ENCODE data around the gene NACA2.

NACA2 gene

DNA sequence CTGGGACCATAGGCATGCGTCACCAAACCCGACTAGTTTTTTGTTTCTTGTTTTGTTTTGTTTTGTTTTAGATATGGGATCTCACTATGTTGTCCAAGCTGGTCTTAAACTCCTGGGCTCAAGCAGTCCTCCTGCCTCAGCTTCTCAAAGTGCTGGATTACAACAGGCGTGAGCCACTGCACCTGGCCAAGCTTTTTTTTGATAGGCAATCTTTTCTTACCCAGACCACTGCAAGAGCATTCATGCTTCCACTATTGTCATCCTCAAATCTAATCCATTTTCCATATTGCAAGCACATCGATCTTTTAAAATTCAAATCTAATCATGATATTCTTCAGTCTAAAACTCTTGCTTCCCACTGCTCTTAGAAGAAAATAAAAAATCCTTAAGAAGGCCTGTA lies 10.3 kb upstream of the NACA2 start:
- TF ChIP-seq, protein P1, sequence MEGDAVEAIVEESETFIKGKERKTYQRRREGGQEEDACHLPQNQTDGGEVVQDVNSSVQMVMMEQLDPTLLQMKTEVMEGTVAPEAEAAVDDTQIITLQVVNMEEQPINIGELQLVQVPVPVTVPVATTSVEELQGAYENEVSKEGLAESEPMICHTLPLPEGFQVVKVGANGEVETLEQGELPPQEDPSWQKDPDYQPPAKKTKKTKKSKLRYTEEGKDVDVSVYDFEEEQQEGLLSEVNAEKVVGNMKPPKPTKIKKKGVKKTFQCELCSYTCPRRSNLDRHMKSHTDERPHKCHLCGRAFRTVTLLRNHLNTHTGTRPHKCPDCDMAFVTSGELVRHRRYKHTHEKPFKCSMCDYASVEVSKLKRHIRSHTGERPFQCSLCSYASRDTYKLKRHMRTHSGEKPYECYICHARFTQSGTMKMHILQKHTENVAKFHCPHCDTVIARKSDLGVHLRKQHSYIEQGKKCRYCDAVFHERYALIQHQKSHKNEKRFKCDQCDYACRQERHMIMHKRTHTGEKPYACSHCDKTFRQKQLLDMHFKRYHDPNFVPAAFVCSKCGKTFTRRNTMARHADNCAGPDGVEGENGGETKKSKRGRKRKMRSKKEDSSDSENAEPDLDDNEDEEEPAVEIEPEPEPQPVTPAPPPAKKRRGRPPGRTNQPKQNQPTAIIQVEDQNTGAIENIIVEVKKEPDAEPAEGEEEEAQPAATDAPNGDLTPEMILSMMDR (IDR thresholded peaks at IDR 0.05; ENCODE audit: extremely low read depth, missing control alignments) = no peak
- DNase-seq (ENCODE audit: low spot score) = no peak

DNA sequence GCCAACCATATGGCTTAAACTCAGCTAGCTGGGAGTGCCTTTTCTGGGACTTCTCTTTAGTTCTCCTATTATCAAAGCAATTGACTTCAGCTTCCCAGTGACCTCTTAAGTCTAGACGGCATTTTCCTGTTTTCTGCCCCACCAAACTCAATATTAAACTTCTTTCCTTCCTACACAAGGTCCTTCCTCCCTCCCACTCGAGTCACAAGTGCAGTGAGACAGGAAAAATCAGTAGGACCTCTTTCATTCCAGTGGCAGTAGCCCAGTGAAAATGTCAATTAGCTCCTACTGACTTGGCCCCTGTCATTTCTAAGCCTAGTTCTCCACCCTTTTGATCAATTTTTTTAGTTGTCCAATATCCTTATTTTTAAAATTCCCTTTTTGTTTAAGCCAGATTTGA lies 9.6 kb upstream of the NACA2 start:
- no peak for DNase-seq (ENCODE audit: low spot score)
- TF ChIP-seq, protein P1 (IDR thresholded peaks at IDR 0.05; ENCODE audit: extremely low read depth, missing control alignments) = no peak

DNA sequence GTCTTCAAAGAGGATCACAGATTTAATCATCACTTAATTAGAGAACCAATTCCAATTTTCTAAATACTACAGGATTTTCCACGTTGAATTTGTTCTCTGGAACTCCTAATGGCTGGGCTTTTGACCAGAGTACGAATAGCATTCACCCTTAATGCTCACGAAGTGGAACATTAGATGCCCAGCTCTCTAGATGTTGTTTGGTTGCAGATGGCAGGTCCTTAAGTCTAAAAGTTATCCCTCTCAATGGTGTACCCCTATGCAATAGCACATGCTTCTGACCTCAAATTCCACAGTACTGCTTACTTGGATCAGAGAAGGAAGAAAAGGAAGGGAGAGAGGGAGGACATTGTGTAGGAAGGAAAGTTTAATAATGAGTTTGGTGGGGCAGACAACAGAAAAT lies 8.6 kb upstream of the NACA2 start:
- TF ChIP-seq, protein P1 (IDR thresholded peaks at IDR 0.05; ENCODE audit: extremely low read depth, missing control alignments) = no peak
- DNase-seq (ENCODE audit: low spot score) = no peak

DNA sequence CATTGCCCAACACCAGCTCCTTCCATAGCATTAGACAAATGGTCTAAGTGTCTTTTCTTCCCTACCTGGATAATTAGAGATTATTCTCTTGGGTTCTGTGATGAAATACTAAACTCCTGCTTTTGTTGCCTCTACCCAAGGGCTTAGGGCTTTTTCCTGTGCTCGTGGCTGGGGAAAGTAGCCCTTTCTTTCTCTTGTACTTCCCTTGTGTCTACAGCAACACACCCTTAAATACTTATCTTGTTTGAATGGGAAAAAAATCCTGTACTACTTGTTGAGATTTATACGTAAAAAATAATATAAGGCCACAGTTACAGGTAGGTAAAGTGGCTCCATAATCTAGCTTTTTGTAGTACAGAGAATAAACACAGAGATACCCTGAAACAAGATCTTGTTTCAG lies 7.0 kb upstream of the NACA2 start:
- TF ChIP-seq, protein P1 (IDR thresholded peaks at IDR 0.05; ENCODE audit: extremely low read depth, missing control alignments) = no peak
- DNase-seq (ENCODE audit: low spot score) = no peak

DNA sequence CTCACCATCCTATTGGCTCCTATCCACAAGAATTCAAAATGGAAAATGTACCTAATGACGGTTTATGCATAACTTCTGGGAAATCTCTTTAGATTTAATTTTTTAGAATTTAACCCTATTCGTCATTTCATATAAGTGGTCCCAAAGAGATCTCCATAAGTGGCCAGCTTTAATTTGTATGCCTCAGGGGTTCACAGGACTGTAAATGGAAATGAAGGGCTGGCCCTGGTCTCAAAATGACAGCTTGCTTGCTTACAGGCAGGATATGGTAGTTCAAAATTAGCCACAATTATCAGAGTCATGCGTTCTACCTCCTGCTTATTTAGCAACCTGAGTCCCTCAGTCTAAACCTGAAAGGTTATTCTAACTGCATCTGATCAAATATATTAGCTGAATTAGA lies 6.6 kb upstream of the NACA2 start:
- TF ChIP-seq, protein P1 (IDR thresholded peaks at IDR 0.05; ENCODE audit: extremely low read depth, missing control alignments) = no peak
- no peak for DNase-seq (ENCODE audit: low spot score)

DNA sequence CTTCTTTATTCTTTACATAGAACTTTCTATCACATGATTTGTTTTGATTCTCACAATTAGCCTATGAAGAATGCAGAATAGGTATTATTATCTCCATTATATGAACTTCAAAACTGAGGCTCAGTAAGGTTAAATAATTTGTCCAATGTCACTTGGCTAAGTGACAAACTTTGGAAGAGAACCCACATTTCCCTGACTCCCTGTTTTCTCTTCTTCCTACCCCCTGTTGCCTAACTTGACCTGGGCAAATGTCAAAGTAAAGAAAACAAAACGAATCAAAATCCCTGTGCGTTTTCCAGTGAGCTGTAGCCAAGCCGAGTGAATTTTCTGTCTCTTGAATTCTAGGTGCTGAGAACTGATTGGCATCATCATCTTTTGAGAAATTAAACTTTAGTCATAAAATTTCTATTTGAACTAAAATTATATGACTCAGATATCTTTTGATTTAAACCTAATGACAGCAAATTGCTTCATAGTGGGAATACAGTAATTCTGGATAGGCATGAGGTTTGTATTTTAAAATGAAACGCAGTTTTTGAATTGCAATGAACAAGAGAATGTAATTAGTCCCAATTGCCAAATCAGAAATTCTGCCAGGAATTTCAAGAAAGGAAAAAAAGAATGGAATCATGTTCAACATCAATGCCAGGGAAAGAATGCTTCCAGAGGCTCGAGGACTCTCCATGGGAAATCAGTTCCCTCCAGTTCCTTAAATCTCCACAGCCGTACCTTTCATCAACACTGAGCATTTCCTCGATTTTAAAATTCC lies 4.6 kb upstream of the NACA2 start:
- TF ChIP-seq, protein P1 (IDR thresholded peaks at IDR 0.05; ENCODE audit: extremely low read depth, missing control alignments) = no peak
- no peak for DNase-seq (ENCODE audit: low spot score)

DNA sequence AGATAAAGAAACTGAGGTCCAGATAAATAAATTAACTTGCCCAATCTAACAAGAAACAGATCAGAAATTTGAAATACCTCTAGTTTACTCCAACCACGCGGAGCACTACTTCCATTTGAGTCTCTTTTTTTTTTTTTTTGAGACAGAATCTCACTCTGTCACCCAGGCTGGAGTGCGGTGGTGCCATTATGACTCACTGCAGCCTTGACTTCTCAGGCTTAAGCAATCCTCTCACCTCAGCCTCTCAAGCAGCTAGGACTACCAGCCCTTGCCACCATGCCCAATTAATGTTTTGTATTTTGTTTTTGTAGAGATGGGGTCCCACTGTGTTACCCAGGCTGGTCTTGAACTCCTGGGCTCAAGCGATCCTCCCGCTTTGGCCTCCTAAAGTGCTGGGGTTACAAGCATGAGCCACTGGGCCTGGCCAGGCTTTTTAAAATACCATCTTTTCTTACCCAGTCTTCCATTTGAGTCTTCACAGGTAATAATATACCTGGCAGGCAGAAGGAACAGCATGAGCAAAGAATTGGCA lies 3.3 kb upstream of the NACA2 start:
- TF ChIP-seq, protein P1 (IDR thresholded peaks at IDR 0.05; ENCODE audit: extremely low read depth, missing control alignments) = no peak
- no peak for DNase-seq (ENCODE audit: low spot score)

Measured in GM20000 (cell line).